ENCODE data around the gene NFIL3.

- TF ChIP-seq CTCF (IDR thresholded peaks at IDR 0.05) (no peak), POLR2AphosphoS5 (IDR thresholded peaks at IDR 0.05) (no peak), POLR2A (IDR thresholded peaks at IDR 0.05) (no peak)
Measured at GRCh38 chr9:91391818-91392217, 31.8 kb downstream of the NFIL3 start.
